ENCODE measurements around the gene CCDC192. TPM values are rescaled to one million over a fixed set of nuclear protein-coding genes. Genes with fewer than 3 reads are reported as not detected.

Gene CCDC192
- total and polyA plus RNA-seq, 2 donors (not counting 3 experiments of a cell fraction or from before 2014, with no cell fraction given), result not detected

- TF ChIP-seq EZH2 (IDR thresholded peaks at IDR 0.05; ENCODE audit: borderline replicate concordance, low read depth, low read length, severe bottlenecking) (no peak), GATA2 (IDR thresholded peaks at IDR 0.05; ENCODE audit: insufficient read depth, insufficient read length, low read depth, low read length) (no peak), POLR2A (IDR thresholded peaks at IDR 0.05; ENCODE audit: low read depth, low read length) (no peak), FOS (IDR thresholded peaks at IDR 0.05; ENCODE audit: borderline replicate concordance, insufficient read depth, low read length) (no peak), JUN (IDR thresholded peaks at IDR 0.05; ENCODE audit: borderline replicate concordance, insufficient read depth, insufficient read length, low read depth) (no peak), MAX (IDR thresholded peaks at IDR 0.05; ENCODE audit: insufficient read depth, insufficient read length) (no peak), CTCF (IDR thresholded peaks at IDR 0.05; ENCODE audit: extremely low read depth in 1 of 2, insufficient read depth in 1 of 2, low read depth in 1 of 2, low read length in 2 of 2) (no peak), MYC (IDR thresholded peaks at IDR 0.05; ENCODE audit: low read depth, low read length) (no peak), POLR2AphosphoS5 (IDR thresholded peaks at IDR 0.05; ENCODE audit: insufficient read depth, low read depth, low read length) (no peak)
- FAIRE-seq (no peak), DNase-seq (ENCODE audit: low read depth, low spot score) (no peak)
- no peaks in the 10 kb centered on the region for H3K36me3 ChIP-seq (ENCODE audit: control insufficient read depth in 2 of 2, extremely low read depth in 1 of 2, insufficient read depth in 2 of 2, low read length in 2 of 2)
- no peaks in the 10 kb centered on the region for H3K9me1 ChIP-seq (replicated peaks; ENCODE audit: control insufficient read depth, extremely low read depth, insufficient read depth, low read length)
- no peak overlapping the region for H2AFZ ChIP-seq (ENCODE audit: low read depth, low read length)
- H3K4me1 ChIP-seq (ENCODE audit: control insufficient read depth, extremely low read depth, insufficient read depth, low read length), result peaks cover 6% of the 10 kb centered on the region
- dilution Hi-C loops (cut with MboI; ENCODE audit: extremely low pct_ligation_motif_present, low sequenced_read_pairs), result no loop called here
- no peak overlapping the region for H3K9ac ChIP-seq (replicated peaks; ENCODE audit: extremely low read depth, insufficient read depth, low read length)
- no peaks in the 10 kb centered on the region for H4K20me1 ChIP-seq (replicated peaks; ENCODE audit: control insufficient read depth, extremely low read depth, insufficient read depth, low read length)
- POLR2A ChIA-PET, result no interaction called here
- no peak overlapping the region for H3K4me2 ChIP-seq (ENCODE audit: insufficient read depth, low read length)
- CTCF ChIA-PET, result interaction anchor here (1.3 kb wide), 1 partner anchor 10 kb away, joined by 5 read pairs; no protein-coding TSS in a partner anchor
- no peaks in the 10 kb centered on the region for H3K27me3 ChIP-seq (ENCODE audit: control insufficient read depth in 2 of 2, insufficient read depth in 2 of 2, low read length in 2 of 2)
- H3K9me3 ChIP-seq (replicated peaks; ENCODE audit: control insufficient read depth, insufficient read depth, low read length), result no peaks in the 10 kb centered on the region
- H3K27ac ChIP-seq (ENCODE audit: insufficient read depth, low read depth, low read length), result no peak overlapping the region
- H3K79me2 ChIP-seq (ENCODE audit: control insufficient read depth, insufficient read depth, low read length), result no peaks in the 10 kb centered on the region
- no TSS peak for BruUV-seq (replicated peaks)
- no peak overlapping the region for H3K4me3 ChIP-seq (replicated peaks in 1 of 3; ENCODE audit: insufficient read depth in 1 of 3, low read depth in 1 of 3, low read length in 3 of 3)
- intact Hi-C loops (cut with micrococcal nuclease), result no loop called here
Observed at GRCh38 chr5:127919818-127920217, 216.6 kb downstream of the CCDC192 start.

All from endothelial cell of umbilical vein (primary cell).